CD4-positive, alpha-beta memory T cell (primary cell): ENCODE results near the gene MALRD1. TPM values are rescaled to one million over a fixed set of nuclear protein-coding genes. Genes with fewer than 3 reads are reported as not detected.

Experiments used
- CTCF ChIA-PET: fragments of 350-600 bp; sonication (Branson Sonifier 250); formaldehyde crosslinking; loops from one replicate; lab custom pipeline; 2021; ENCODE audit warnings: inconsistent platforms; ENCODE audit not compliant: partially characterized antibody; lab: Charles Lee
- POLR2A ChIA-PET: fragments of 350-600 bp; sonication (Branson Sonifier 250); formaldehyde crosslinking; loops from one replicate; lab custom pipeline; 2021; ENCODE audit not compliant: partially characterized antibody; lab: Charles Lee
- DNase-seq, 5 donors: peaks; one replicate each; pipeline versions ENCODE4 v3.0.0 to v3.0.0-alpha.2; 2020 to 2022; ENCODE audit warnings: mixed read lengths in 1 of 5
- H3K27ac ChIP-seq: one replicate; pipeline ENCODE4 v1.7.0; 2013; ENCODE audit warnings: low read depth, low read length
- H3K27me3 ChIP-seq: 2 replicates; pipeline ENCODE4 v1.7.0; 2013; ENCODE audit warnings: mild to moderate bottlenecking, low read length, moderate library complexity; ENCODE audit not compliant: insufficient read depth
- H3K36me3 ChIP-seq: 2 replicates; pipeline ENCODE4 v1.7.0; 2013; ENCODE audit warnings: mild to moderate bottlenecking, low read length, moderate library complexity; ENCODE audit not compliant: insufficient read depth
- H3K4me1 ChIP-seq: 2 replicates; pipeline ENCODE4 v1.7.0; 2013; ENCODE audit warnings: mild to moderate bottlenecking, low read length, moderate library complexity; ENCODE audit not compliant: insufficient read depth
- H3K4me3 ChIP-seq, 2 donors: one replicate each; pipeline ENCODE4 v1.7.0; 2013; ENCODE audit warnings: low read length in 2 of 2, mild to moderate bottlenecking in 1 of 2
- H3K9me3 ChIP-seq, 2 donors: one replicate each; pipeline ENCODE4 v1.7.0; 2013; ENCODE audit warnings: low read length in 2 of 2, control low read depth in 1 of 2; ENCODE audit not compliant: control insufficient read depth in 1 of 2
- H3K27ac Mint-ChIP-seq, 7 donors: one replicate each; pipeline ENCODE4 v1.8.0; 2020 to 2021; ENCODE audit warnings: mixed read lengths in 7 of 7, mild to moderate bottlenecking in 6 of 7, inconsistent platforms in 3 of 7, moderate library complexity in 3 of 7
- H3K27me3 Mint-ChIP-seq, 2 donors: one replicate each; pipeline ENCODE4 v1.8.0; 2020 to 2021; ENCODE audit warnings: mixed read lengths in 2 of 2
- H3K36me3 Mint-ChIP-seq, 2 donors: one replicate each; pipeline ENCODE4 v1.8.0; 2020 to 2021; ENCODE audit warnings: mixed read lengths in 2 of 2, inconsistent platforms in 1 of 2, mild to moderate bottlenecking in 1 of 2
- H3K4me1 Mint-ChIP-seq, 4 donors: one replicate each; pipeline ENCODE4 v1.8.0; 2020 to 2021; ENCODE audit warnings: mixed read lengths in 4 of 4, mild to moderate bottlenecking in 1 of 4
- H3K4me3 Mint-ChIP-seq, 8 donors: one replicate each; pipeline ENCODE4 v1.8.0; 2020 to 2021; ENCODE audit warnings: mixed read lengths in 8 of 8, mild to moderate bottlenecking in 7 of 8, moderate library complexity in 6 of 8, inconsistent platforms in 3 of 8
- H3K9me3 Mint-ChIP-seq, 8 donors: one replicate each; pipeline ENCODE4 v1.8.0; 2020 to 2021; ENCODE audit warnings: mixed read lengths in 8 of 8, mild to moderate bottlenecking in 5 of 8, inconsistent platforms in 3 of 8, moderate library complexity in 1 of 8
- intact Hi-C: fragments of 100-400 bp; cut with micrococcal nuclease; formaldehyde crosslinking; loops from one replicate; pipeline ENCODE4 v1.15.1; 2023
- polyA plus RNA-seq, 2 donors: library from polyadenylated mRNA; unstranded; fragments of 300-500 nt; fragmentation: Illumina TruSeq; gene quantifications; one replicate each; pipeline ENCODE4 v1.2.3, GENCODE V29; 2021
- total RNA-seq, 2 experiments: library from RNA; stranded (reverse); gene quantifications; one replicate each; pipeline ENCODE4 v1.2.3, GENCODE V29; 2021

Gene MALRD1
- total and polyA plus RNA-seq, 4 experiments from 2014 or later, result not detected

- no peaks in the 10 kb centered on the region for H3K4me1 Mint-ChIP-seq
- no peak overlapping the region for H3K27ac ChIP-seq
- no peaks in the 10 kb centered on the region for H3K27me3 Mint-ChIP-seq
- H3K4me1 ChIP-seq, result no peaks in the 10 kb centered on the region
- CTCF ChIA-PET, result no interaction called here
- H3K4me3 Mint-ChIP-seq, result no peak overlapping the region
- DNase-seq, result no peak
- no peaks in the 10 kb centered on the region for H3K36me3 Mint-ChIP-seq
- no peaks in the 10 kb centered on the region for H3K27me3 ChIP-seq
- POLR2A ChIA-PET, result no interaction called here
- no peaks in the 10 kb centered on the region for H3K36me3 ChIP-seq
- no peaks in the 10 kb centered on the region for H3K9me3 ChIP-seq
- H3K4me3 ChIP-seq, result no peak overlapping the region
- intact Hi-C loops, result no loop called here
- no peak overlapping the region for H3K27ac Mint-ChIP-seq
- H3K9me3 Mint-ChIP-seq, result peaks cover 0 to 10% (median 3%) of the 10 kb centered on the region in 8 donors
Measured at GRCh38 chr10:19250546-19250945, 201.9 kb downstream of the MALRD1 start.

- intact Hi-C loops, result no loop called here
- no peak overlapping the region for H3K4me3 Mint-ChIP-seq
- POLR2A ChIA-PET, result no interaction called here
- H3K27me3 Mint-ChIP-seq, result no peaks in the 10 kb centered on the region
- no peaks in the 10 kb centered on the region for H3K36me3 Mint-ChIP-seq
- CTCF ChIA-PET, result no interaction called here
- no peak overlapping the region for H3K27ac Mint-ChIP-seq
- no peaks in the 10 kb centered on the region for H3K27me3 ChIP-seq
- no peak overlapping the region for H3K27ac ChIP-seq
- no peak for DNase-seq
- no peaks in the 10 kb centered on the region for H3K4me1 ChIP-seq
- H3K4me3 ChIP-seq, result no peak overlapping the region
- no peaks in the 10 kb centered on the region for H3K36me3 ChIP-seq
- H3K9me3 ChIP-seq, result no peaks in the 10 kb centered on the region
- H3K9me3 Mint-ChIP-seq, result peaks cover 0 to 8% (median 4%) of the 10 kb centered on the region in 8 donors
- no peaks in the 10 kb centered on the region for H3K4me1 Mint-ChIP-seq
Measured at GRCh38 chr10:19252531-19252930, 203.9 kb downstream of the MALRD1 start.

GRCh38 chr10:19256331-19256730 is 207.7 kb downstream of the MALRD1 start:
- DNase-seq, result no peak
- Mint-ChIP-seq H3K4me1 (no peaks in the 10 kb centered on the region), H3K36me3 (no peaks in the 10 kb centered on the region), H3K27me3 (no peaks in the 10 kb centered on the region), H3K9me3 (peaks cover 0 to 16% (median 7%) of the 10 kb centered on the region in 8 donors), H3K27ac (no peak overlapping the region), H3K4me3 (no peak overlapping the region)
- no peaks in the 10 kb centered on the region for H3K36me3 ChIP-seq
- H3K4me3 ChIP-seq, result no peak overlapping the region
- H3K9me3 ChIP-seq, result no peaks in the 10 kb centered on the region
- intact Hi-C loops, result no loop called here
- no peak overlapping the region for H3K27ac ChIP-seq
- H3K27me3 ChIP-seq, result no peaks in the 10 kb centered on the region
- POLR2A ChIA-PET, result no interaction called here
- CTCF ChIA-PET, result no interaction called here
- H3K4me1 ChIP-seq, result no peaks in the 10 kb centered on the region

GRCh38 chr10:19263262-19263661 is 214.7 kb downstream of the MALRD1 start:
- Histone ChIP-seq H3K27me3 (no peaks in the 10 kb centered on the region), H3K4me1 (no peaks in the 10 kb centered on the region), H3K4me3 (no peak overlapping the region), H3K27ac (no peak overlapping the region), H3K9me3 (no peaks in the 10 kb centered on the region), H3K36me3 (no peaks in the 10 kb centered on the region)
- ChIA-PET CTCF (no interaction called here), POLR2A (no interaction called here)
- intact Hi-C loops, result no loop called here
- no peaks in the 10 kb centered on the region for H3K27me3 Mint-ChIP-seq
- no peak overlapping the region for H3K4me3 Mint-ChIP-seq
- no peaks in the 10 kb centered on the region for H3K4me1 Mint-ChIP-seq
- no peaks in the 10 kb centered on the region for H3K36me3 Mint-ChIP-seq
- peaks cover 2 to 21% (median 6%) of the 10 kb centered on the region in 8 donors for H3K9me3 Mint-ChIP-seq
- no peak for DNase-seq
- no peak overlapping the region for H3K27ac Mint-ChIP-seq

GRCh38 chr10:19283285-19283684 is 234.7 kb downstream of the MALRD1 start:
- H3K27me3 ChIP-seq, result no peaks in the 10 kb centered on the region
- ChIA-PET POLR2A (no interaction called here), CTCF (no interaction called here)
- no peaks in the 10 kb centered on the region for H3K36me3 ChIP-seq
- H3K9me3 Mint-ChIP-seq, result peaks cover under 1 to 9% (median 4%) of the 10 kb centered on the region in 8 donors
- no peak overlapping the region for H3K27ac Mint-ChIP-seq
- no peaks in the 10 kb centered on the region for H3K9me3 ChIP-seq
- no peaks in the 10 kb centered on the region for H3K4me1 Mint-ChIP-seq
- H3K4me3 Mint-ChIP-seq, result no peak overlapping the region
- no peak for DNase-seq
- H3K27ac ChIP-seq, result no peak overlapping the region
- H3K27me3 Mint-ChIP-seq, result no peaks in the 10 kb centered on the region
- H3K4me3 ChIP-seq, result no peak overlapping the region
- H3K36me3 Mint-ChIP-seq, result no peaks in the 10 kb centered on the region
- no peaks in the 10 kb centered on the region for H3K4me1 ChIP-seq
- intact Hi-C loops, result no loop called here

- Mint-ChIP-seq H3K27me3 (no peaks in the 10 kb centered on the region), H3K4me1 (no peaks in the 10 kb centered on the region), H3K36me3 (no peaks in the 10 kb centered on the region), H3K4me3 (no peak overlapping the region), H3K9me3 (peaks cover 0 to 9% (median 5%) of the 10 kb centered on the region in 8 donors), H3K27ac (no peak overlapping the region)
- CTCF ChIA-PET, result no interaction called here
- Histone ChIP-seq H3K36me3 (no peaks in the 10 kb centered on the region), H3K4me1 (no peaks in the 10 kb centered on the region), H3K4me3 (no peak overlapping the region), H3K27ac (no peak overlapping the region), H3K9me3 (no peaks in the 10 kb centered on the region), H3K27me3 (no peaks in the 10 kb centered on the region)
- POLR2A ChIA-PET, result no interaction called here
- DNase-seq, result no peak
- intact Hi-C loops, result no loop called here
Measured at GRCh38 chr10:19283786-19284185, 235.2 kb downstream of the MALRD1 start.

- ChIA-PET POLR2A (no interaction called here), CTCF (no interaction called here)
- DNase-seq, result no peak
- no peaks in the 10 kb centered on the region for H3K36me3 Mint-ChIP-seq
- no peaks in the 10 kb centered on the region for H3K4me1 Mint-ChIP-seq
- H3K4me3 ChIP-seq, result no peak overlapping the region
- H3K4me3 Mint-ChIP-seq, result no peak overlapping the region
- H3K27ac ChIP-seq, result no peak overlapping the region
- no peaks in the 10 kb centered on the region for H3K27me3 ChIP-seq
- H3K36me3 ChIP-seq, result no peaks in the 10 kb centered on the region
- peaks cover 0 to 9% (median 3%) of the 10 kb centered on the region in 8 donors for H3K9me3 Mint-ChIP-seq
- H3K27ac Mint-ChIP-seq, result no peak overlapping the region
- no peaks in the 10 kb centered on the region for H3K9me3 ChIP-seq
- intact Hi-C loops, result no loop called here
- H3K4me1 ChIP-seq, result no peaks in the 10 kb centered on the region
- no peaks in the 10 kb centered on the region for H3K27me3 Mint-ChIP-seq
Measured at GRCh38 chr10:19290770-19291169, 242.2 kb downstream of the MALRD1 start.

GRCh38 chr10:19294233-19294632 is 245.6 kb downstream of the MALRD1 start:
- H3K27me3 ChIP-seq, result no peaks in the 10 kb centered on the region
- no peak overlapping the region for H3K27ac ChIP-seq
- no peaks in the 10 kb centered on the region for H3K9me3 ChIP-seq
- no peak for DNase-seq
- Mint-ChIP-seq H3K36me3 (no peaks in the 10 kb centered on the region), H3K4me1 (no peaks in the 10 kb centered on the region), H3K27me3 (no peaks in the 10 kb centered on the region), H3K9me3 (peaks cover 0 to 10% (median 5%) of the 10 kb centered on the region in 8 donors), H3K27ac (no peak overlapping the region), H3K4me3 (no peak overlapping the region)
- POLR2A ChIA-PET, result no interaction called here
- no peaks in the 10 kb centered on the region for H3K36me3 ChIP-seq
- H3K4me3 ChIP-seq, result no peak overlapping the region
- intact Hi-C loops, result no loop called here
- CTCF ChIA-PET, result no interaction called here
- H3K4me1 ChIP-seq, result no peaks in the 10 kb centered on the region
